GM18951 (cell line): ENCODE data around the gene TMEM139.
"Not testable (repeated sequence)": the region's sequence is repeated elsewhere in the genome, so short reads cannot be mapped to it uniquely, and the experiment has no call there.

Experiments used
- POLR2A ChIP-seq: IDR thresholded peaks from 4 replicates; pipeline ENCODE4 v1.6.1; 2011; ENCODE audit warnings: mild to moderate bottlenecking; ENCODE audit not compliant: insufficient read length, insufficient read depth; ENCODE audit errors: extremely low read depth
- in situ Hi-C: fragments of 300-500 bp; cut with MboI; formaldehyde crosslinking; loops from one replicate; pipeline ENCODE4 v1.12.0; 2022; ENCODE audit warnings: low sequenced_read_pairs, mixed read lengths, inconsistent platforms; ENCODE audit not compliant: unreplicated experiment

The TMEM139 gene

GRCh38 chr7:143288836-143289235, 4.1 kb downstream of the TMEM139 start:
- in situ Hi-C loops = no loop called here
- no peak for TF ChIP-seq POLR2A

DNA sequence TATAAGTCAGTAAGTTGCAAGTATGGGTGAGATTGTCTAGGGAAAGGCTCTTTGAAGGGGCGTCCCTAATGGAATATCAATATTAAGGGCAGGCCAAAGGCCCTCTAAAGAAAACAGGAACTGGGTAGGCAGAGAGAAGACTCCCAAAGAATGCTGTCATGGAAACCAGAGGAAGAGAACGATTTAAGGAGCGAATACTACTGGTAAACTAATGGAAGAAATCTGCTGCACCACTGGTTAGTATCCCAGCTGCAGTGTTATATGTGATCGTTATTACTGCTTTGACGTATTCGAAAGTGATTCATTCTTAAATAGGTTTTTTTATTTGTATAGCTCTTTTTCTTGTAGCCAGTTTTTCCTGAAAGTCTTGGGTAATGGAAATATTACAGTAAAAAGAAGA, 4.7 kb downstream of the TMEM139 start:
- in situ Hi-C loops = no loop called here
- TF ChIP-seq POLR2A = no peak

DNA sequence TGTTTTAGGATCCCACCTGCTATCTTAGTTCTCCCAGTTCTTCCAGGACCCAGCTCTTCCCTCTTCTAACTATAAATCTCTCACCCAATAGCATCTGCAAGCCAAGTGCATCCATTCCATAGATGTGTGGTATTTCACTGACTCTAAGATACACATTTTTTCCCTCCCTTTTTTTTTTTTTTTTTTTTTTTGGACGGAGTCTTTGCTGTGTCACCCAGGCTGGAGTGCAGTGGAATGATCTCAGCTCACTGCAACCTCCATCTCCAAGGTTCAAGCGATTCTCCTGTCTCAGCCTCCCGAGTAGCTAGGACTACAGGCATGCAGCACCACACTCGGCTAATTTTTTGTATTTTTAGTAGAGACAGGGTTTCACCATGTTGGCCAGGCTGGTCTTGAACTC, 5.1 kb downstream of the TMEM139 start:
- in situ Hi-C loops = not testable (repeated sequence)

DNA sequence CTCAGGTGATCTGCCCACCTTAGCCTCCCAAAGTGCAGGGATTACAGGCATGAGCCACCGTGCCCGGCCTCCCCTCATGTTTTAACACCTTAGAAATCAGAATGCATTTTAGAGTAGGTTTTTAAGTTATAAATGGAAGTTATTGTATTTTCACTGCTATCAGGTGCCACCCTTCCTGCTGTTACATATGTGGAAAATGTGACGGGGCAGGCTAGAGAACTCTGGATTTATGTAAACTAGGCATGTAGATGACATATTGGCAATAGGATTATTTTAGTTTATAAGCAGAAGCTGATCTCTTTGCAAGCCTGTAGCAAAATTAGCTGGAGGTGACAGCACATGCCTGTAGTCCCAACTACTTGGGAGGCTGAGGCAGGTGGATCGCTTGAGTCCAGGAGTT, 5.5 kb downstream of the TMEM139 start:
- no peak for TF ChIP-seq POLR2A
- in situ Hi-C loops = no loop called here

DNA sequence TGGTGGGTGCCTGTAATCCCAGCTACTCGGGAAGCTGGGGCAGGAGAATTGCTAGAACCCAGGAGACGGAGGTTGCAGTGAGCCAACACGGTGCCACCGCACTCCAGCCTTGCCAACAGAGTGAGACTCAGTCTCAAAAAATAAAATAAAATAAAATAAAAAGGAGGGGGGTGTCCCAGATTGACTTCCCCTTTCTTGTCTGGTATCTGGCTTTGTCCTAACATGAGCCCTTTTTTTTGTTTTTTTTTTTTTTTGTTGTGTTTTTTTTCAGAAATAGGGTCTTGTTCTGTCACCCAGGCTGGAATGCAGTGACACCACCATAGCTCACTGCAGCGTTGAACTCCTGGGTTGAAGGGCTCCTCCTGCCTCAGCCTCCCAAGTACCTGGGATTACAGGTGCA, 8.1 kb downstream of the TMEM139 start:
- in situ Hi-C loops = no loop called here
- no peak for TF ChIP-seq POLR2A

DNA sequence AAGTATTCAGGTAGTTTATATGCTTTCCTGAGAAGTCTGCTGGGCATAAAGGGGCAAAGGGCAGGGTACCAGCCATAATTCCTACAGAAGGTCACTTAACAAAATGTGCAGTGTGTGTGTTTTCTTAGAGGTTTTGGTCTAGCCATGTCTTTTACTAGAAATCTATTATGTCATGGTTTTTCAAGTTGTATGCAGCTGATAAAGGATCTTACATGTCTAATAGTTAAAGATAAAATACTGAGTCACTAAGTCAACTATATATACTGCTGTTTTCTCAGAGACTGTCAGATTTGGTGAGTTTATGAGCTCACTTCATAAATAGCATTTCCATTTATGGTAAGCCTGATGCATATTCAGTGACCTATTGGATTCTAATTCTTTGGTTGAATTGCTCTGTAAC, 11.1 kb downstream of the TMEM139 start:
- no peak for TF ChIP-seq POLR2A

GRCh38 chr7:143296686-143297085, 11.9 kb downstream of the TMEM139 start:
- no peak for TF ChIP-seq POLR2A
- in situ Hi-C loops = no loop called here

More for the DNA sequence above, 11.1 kb downstream of the TMEM139 start:
- in situ Hi-C loops = no loop called here

- no peak for TF ChIP-seq POLR2A
- in situ Hi-C loops = no loop called here
Measured at GRCh38 chr7:143299346-143299745, 14.6 kb downstream of the TMEM139 start.

- in situ Hi-C loops = no loop called here
Measured at GRCh38 chr7:143299840-143300239, 15.1 kb downstream of the TMEM139 start.

DNA sequence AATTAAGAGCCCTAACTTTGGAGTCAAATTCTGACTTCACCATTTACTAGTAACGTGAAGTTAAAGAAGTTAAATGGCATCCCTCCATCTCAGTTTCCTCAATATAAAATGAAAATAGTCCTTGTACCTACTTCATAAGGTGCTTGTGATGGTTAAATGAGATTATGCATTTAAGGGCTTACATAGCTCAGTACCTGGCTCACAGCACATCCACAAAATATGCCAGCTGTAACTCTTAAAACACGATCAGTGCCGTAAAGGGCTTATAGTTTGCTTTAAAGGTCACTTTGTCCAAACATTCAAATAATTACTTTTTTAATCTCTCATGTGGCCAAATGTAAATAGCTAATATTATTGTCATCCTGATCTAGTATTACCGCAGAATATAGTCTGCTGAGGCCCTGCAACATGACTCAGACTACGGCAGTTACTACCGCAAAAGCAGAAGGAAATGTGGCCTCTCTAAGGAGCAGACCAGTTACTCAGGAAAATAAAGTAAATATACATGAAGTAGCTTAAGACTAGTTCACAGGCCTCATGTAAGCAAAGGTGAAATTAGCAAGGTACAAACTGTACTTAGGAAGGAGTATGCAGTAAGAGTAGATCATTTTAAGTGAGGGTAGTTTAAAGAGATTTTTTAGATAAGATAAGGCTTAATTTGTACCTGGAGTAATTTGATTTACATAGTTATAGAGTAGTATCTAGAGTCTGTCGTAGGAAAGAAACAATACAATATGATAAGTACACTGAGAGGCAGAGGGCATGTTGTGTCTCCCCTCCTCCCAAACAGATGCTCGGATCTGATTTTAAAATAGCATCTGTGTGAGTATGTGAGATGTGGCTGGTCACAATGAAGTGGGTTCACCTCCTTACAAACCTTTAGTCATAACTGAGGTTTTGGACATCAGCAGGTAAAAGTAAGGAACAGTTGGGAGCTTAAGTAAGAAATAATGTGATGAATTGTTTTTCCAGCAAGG, 16.5 kb downstream of the TMEM139 start:
- no peak for TF ChIP-seq POLR2A
- in situ Hi-C loops = no loop called here

More at GRCh38 chr7:143299840-143300239, 15.1 kb downstream of the TMEM139 start:
- TF ChIP-seq POLR2A = no peak

GRCh38 chr7:143303733-143304132, 19.0 kb downstream of the TMEM139 start:
- in situ Hi-C loops = no loop called here
- TF ChIP-seq POLR2A = no peak

DNA sequence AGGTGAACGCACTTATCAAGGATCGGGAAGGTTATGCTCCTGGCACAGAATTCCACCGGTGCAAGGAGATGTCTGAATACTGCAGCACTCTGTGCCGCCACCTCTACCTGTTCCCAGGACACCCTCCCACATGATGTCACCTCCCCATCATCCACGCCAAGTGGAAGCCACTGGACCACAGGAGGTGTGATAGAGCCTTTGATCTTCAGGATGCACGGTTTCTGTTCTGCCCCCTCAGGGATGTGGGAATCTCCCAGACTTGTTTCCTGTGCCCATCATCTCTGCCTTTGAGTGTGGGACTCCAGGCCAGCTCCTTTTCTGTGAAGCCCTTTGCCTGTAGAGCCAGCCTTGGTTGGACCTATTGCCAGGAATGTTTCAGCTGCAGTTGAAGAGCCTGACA, 20.2 kb downstream of the TMEM139 start:
- in situ Hi-C loops = no loop called here

GRCh38 chr7:143305423-143306070, 20.8 kb downstream of the TMEM139 start:
- in situ Hi-C loops = no loop called here
- no peak for TF ChIP-seq POLR2A

More for the DNA sequence above, 20.2 kb downstream of the TMEM139 start:
- no peak for TF ChIP-seq POLR2A

GRCh38 chr7:143308632-143309031, 23.9 kb downstream of the TMEM139 start:
- in situ Hi-C loops = no loop called here
- TF ChIP-seq POLR2A = no peak
